GM08714 (cell line): ENCODE measurements around the gene DNM1.
A peak's percentile ranks its signal among the peaks of the same experiment; 100 is the strongest.

Source experiments
- H3K4me3 ChIP-seq: fragments of 200-500 bp; sonication (Bioruptor generic); 2 replicates; pipeline ENCODE4 v1.5.1; 2014; ENCODE audit warnings: mild to moderate bottlenecking, low read length, inconsistent platforms
- ZNF274 ChIP-seq: IDR thresholded peaks from 2 replicates; pipeline ENCODE4 v1.6.1; 2012; ENCODE audit warnings: mild to moderate bottlenecking, low read depth, low read length

DNM1 gene

GRCh38 chr9:128233817-128234406 is 30.7 kb downstream of the DNM1 start:
- no peak for TF ChIP-seq ZNF274
- H3K4me3 ChIP-seq: no peak overlapping the region

- TF ChIP-seq ZNF274: no peak
- H3K4me3 ChIP-seq: no peak overlapping the region
Observed at GRCh38 chr9:128242124-128242523, 38.9 kb downstream of the DNM1 start.

- no peak for TF ChIP-seq ZNF274
- no peak overlapping the region for H3K4me3 ChIP-seq
Observed at GRCh38 chr9:128242828-128243214, 39.6 kb downstream of the DNM1 start.

- no peak for TF ChIP-seq ZNF274
- H3K4me3 ChIP-seq: no peak overlapping the region
Observed at GRCh38 chr9:128243215-128244018, 40.2 kb downstream of the DNM1 start.

- TF ChIP-seq ZNF274: no peak
- H3K4me3 ChIP-seq: no peak overlapping the region
Observed at GRCh38 chr9:128244091-128244836, 41.1 kb downstream of the DNM1 start.

- no peak overlapping the region for H3K4me3 ChIP-seq
- no peak for TF ChIP-seq ZNF274
Observed at GRCh38 chr9:128244837-128245231, 41.7 kb downstream of the DNM1 start.

- no peak overlapping the region for H3K4me3 ChIP-seq
- no peak for TF ChIP-seq ZNF274
Observed at GRCh38 chr9:128245421-128246151, 42.4 kb downstream of the DNM1 start.

GRCh38 chr9:128246471-128246870 is 43.3 kb downstream of the DNM1 start:
- no peak overlapping the region for H3K4me3 ChIP-seq
- TF ChIP-seq ZNF274: no peak

GRCh38 chr9:128247226-128247803 is 44.1 kb downstream of the DNM1 start:
- TF ChIP-seq ZNF274: no peak
- H3K4me3 ChIP-seq: no peak overlapping the region

- no peak for TF ChIP-seq ZNF274
Observed at GRCh38 chr9:128249558-128249907, 46.4 kb downstream of the DNM1 start.

GRCh38 chr9:128249908-128250838 is 47.0 kb downstream of the DNM1 start:
- TF ChIP-seq ZNF274: no peak
- H3K4me3 ChIP-seq: peak overlapping the region; percentile 37; the same call in 1 of the 2 replicates

More at GRCh38 chr9:128249558-128249907, 46.4 kb downstream of the DNM1 start:
- H3K4me3 ChIP-seq: no peak overlapping the region

- peak overlapping the region; percentile 37; the same call in 1 of the 2 replicates for H3K4me3 ChIP-seq
- no peak for TF ChIP-seq ZNF274
Observed at GRCh38 chr9:128250839-128251731, 47.9 kb downstream of the DNM1 start.
